ENCODE data around the gene MYO10.
"Not testable (repeated sequence)": the region's sequence is repeated elsewhere in the genome, so short reads cannot be mapped to it uniquely, and the experiment has no call there.

The MYO10 gene

DNA sequence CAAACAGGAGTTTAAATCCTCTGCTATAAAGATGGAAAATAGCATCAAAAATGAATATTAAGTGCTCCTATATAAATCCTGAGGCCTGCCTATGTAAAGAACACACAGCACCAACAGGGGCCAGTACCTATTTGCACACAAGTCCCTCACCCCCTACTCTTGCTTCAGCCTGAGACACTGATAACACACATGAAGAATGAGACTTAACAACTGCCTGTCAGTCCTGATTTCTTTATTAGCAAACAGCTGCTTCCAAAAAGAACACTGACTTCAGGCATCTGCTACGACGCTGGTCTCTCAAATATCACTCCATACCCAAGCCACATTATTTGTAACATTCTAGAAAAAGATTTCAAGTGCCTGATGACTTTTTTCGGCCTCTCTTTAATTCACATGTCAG is 55.5 kb downstream of the MYO10 start:
- DNase-seq (ENCODE audit: low read depth, low spot score) = no peak
- in situ Hi-C loops (cut with HindIII; ENCODE audit: low sequenced_read_pairs) = no loop called here
- no peak overlapping the region for H3K4me3 ChIP-seq (ENCODE audit: low read depth, low read length)
- TF ChIP-seq, protein P1, sequence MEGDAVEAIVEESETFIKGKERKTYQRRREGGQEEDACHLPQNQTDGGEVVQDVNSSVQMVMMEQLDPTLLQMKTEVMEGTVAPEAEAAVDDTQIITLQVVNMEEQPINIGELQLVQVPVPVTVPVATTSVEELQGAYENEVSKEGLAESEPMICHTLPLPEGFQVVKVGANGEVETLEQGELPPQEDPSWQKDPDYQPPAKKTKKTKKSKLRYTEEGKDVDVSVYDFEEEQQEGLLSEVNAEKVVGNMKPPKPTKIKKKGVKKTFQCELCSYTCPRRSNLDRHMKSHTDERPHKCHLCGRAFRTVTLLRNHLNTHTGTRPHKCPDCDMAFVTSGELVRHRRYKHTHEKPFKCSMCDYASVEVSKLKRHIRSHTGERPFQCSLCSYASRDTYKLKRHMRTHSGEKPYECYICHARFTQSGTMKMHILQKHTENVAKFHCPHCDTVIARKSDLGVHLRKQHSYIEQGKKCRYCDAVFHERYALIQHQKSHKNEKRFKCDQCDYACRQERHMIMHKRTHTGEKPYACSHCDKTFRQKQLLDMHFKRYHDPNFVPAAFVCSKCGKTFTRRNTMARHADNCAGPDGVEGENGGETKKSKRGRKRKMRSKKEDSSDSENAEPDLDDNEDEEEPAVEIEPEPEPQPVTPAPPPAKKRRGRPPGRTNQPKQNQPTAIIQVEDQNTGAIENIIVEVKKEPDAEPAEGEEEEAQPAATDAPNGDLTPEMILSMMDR (IDR thresholded peaks at IDR 0.05; ENCODE audit: low read depth, low read length) = no peak

DNA sequence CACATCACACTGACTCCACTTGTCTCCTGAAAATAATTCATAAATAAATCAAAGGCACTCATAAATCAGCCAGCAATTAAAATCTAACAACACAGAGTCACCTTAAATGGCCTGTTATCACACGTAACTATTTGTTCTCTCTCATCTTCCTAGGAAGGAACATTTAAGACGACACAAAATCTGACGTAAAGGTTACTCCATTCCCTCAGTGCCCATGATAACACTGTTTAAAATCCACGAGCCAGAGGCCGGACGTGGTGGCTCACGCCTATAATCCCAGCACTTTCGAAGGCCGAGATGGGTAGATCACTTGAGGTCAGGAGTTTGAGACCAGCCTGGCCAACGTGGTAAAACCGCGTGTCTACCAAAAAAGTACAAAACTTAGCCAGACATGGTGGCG is 56.4 kb downstream of the MYO10 start:
- DNase-seq (ENCODE audit: low read depth, low spot score) = no peak
- H3K4me3 ChIP-seq (ENCODE audit: low read depth, low read length) = no peak overlapping the region
- in situ Hi-C loops (cut with HindIII; ENCODE audit: low sequenced_read_pairs) = no loop called here
- TF ChIP-seq, protein P1 (IDR thresholded peaks at IDR 0.05; ENCODE audit: low read depth, low read length) = no peak

DNA sequence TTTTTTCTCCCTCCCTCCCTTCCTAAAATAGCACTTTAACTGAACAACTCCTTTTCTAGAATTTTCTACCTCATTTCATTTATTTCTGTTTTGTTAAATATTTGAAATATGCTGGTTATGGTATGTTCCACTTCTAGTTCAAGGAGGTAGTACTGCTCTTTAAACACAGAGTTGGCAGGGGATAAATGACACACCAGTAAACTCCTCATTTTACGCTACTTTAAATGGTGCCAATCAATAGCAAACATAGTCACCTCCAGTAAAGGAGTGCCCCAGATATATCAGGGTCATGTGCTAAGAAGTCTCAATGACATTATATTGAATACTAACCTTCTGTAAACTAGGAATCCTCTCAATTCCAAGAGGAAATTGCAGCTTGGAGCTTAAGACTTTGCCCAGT is 56.9 kb downstream of the MYO10 start:
- DNase-seq (ENCODE audit: low read depth, low spot score) = no peak
- in situ Hi-C loops (cut with HindIII; ENCODE audit: low sequenced_read_pairs) = no loop called here
- TF ChIP-seq, protein P1 (IDR thresholded peaks at IDR 0.05; ENCODE audit: low read depth, low read length) = no peak
- no peak overlapping the region for H3K4me3 ChIP-seq (ENCODE audit: low read depth, low read length)

DNA sequence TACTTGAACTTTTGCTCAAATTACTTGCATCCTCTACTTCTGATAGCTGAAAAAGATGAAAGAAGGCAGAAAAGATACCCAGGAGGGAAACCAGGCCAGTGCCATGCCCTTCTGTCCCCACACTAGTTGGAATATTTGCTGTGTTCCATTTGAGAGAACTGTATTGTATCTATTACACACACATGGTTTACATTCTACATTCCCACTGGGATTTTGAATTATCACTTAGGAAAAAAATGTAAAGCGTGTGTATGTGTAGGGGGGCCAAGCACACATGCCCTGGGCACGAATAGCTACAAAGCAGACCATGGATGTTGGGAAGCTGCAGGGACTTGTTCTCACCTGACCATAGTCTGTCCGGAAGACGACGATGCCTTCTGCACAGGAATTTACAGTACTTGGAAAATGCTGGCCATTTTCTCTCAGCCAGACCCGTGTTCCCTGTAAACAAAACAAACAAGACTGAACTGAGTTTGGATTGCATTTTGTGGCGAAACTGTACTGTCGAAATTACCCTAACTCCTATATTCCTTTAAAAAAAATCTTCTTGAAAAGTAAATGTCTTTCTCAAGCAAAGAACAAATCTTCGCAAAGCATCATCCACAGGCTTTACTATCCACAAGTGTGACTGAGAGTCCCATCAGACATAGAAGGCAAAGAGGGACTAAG is 58.7 kb downstream of the MYO10 start:
- DNase-seq (ENCODE audit: low read depth, low spot score) = no peak

DNA sequence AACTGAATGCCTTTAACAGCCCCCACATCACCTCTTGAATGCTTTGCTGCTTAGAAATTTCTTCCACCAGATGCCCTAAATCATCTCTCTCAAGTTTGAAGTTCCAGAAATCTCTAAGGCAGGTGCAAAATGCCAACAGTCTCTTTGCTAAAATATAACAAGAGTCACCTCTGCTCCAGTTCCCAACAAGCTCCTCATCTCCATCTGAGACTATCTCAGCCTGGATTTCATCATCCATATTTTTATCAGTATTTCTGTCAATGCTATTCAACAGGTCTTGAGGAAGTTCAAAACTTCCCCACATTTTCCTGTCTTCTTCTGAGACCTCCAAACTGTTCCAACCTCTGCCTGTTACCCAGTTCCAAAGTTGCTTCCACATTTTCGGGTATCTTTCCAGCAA is 61.7 kb downstream of the MYO10 start:
- in situ Hi-C loops (cut with HindIII; ENCODE audit: low sequenced_read_pairs); H3K4me3 ChIP-seq (ENCODE audit: low read depth, low read length); DNase-seq (ENCODE audit: low read depth, low spot score): not testable (repeated sequence)

More for the DNA sequence above, 58.7 kb downstream of the MYO10 start:
- in situ Hi-C loops (cut with HindIII; ENCODE audit: low sequenced_read_pairs) = no loop called here
- TF ChIP-seq, protein P1 (IDR thresholded peaks at IDR 0.05; ENCODE audit: low read depth, low read length) = no peak
- no peak overlapping the region for H3K4me3 ChIP-seq (ENCODE audit: low read depth, low read length)

DNA sequence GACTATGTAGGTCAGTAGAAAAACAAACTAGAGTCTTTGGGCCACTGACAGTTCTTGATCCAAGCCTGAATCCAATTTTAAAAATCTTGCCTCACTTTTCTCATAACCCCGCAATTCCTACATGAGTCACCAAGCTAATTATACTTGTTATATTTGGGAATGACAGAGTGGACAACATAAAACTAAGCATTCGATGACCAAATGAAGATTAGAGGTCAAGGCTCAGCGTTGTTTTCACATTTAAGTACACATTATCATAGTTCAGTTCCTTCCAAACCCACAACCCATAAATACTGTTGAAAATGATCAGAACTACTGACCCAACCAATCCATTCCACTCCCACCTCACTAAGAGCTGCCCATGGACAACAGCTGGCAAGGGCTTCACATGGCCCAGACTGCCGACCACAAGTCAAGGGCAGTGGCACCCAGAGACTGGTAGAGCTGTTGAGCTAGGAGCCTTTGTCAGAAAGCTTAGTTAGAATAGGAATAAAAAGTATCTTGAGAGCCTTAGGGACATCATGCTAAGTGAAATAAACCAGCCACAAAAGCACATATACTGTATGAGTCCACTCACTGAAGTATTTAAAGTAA is 64.2 kb downstream of the MYO10 start:
- TF ChIP-seq, protein P1 (IDR thresholded peaks at IDR 0.05; ENCODE audit: low read depth, low read length) = no peak
- DNase-seq (ENCODE audit: low read depth, low spot score) = peak; percentile 53
- H3K4me3 ChIP-seq (ENCODE audit: low read depth, low read length) = no peak overlapping the region
- in situ Hi-C loops (cut with HindIII; ENCODE audit: low sequenced_read_pairs) = no loop called here

DNA sequence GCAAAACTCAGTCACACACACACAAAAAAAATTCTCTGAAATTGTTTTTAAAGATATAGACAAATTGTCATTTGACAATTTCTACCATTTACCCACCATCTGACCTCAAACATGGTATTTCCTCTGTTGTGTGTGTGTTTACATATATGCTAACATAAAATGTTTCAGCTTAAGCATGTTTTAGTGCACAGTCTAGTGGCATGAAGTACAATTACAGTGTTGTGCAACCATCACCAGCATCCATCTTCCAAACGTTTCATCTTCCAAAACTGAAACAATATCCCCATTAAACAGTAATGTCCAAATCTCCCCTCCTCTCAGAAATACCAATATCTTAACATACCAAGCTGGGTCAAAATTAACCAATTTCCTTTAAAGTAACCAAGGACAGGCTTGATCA is 65.2 kb downstream of the MYO10 start:
- in situ Hi-C loops (cut with HindIII; ENCODE audit: low sequenced_read_pairs) = no loop called here

More for the DNA sequence above, 65.2 kb downstream of the MYO10 start:
- TF ChIP-seq, protein P1 (IDR thresholded peaks at IDR 0.05; ENCODE audit: low read depth, low read length) = no peak
- no peak overlapping the region for H3K4me3 ChIP-seq (ENCODE audit: low read depth, low read length)
- DNase-seq (ENCODE audit: low read depth, low spot score) = no peak
